ENCODE measurements around the gene GJD3. TPM values are rescaled to one million over a fixed set of nuclear protein-coding genes. Genes with fewer than 3 reads are reported as not detected.

Gene GJD3
- total and polyA plus RNA-seq, 4 donors, result 0.36 to 0.61 (median 0.40) TPM; not detected in 1

GRCh38 chr17:40319651-40320540 is 44.6 kb downstream of the GJD3 start:
- Histone ChIP-seq H3K4me1 (ENCODE audit: control insufficient read depth, insufficient read depth, low read length) (peaks cover 97% of the 10 kb centered on the region), H3K9me3 (ENCODE audit: control insufficient read depth, insufficient read depth, low read length) (no peaks in the 10 kb centered on the region), H3K4me3 (ENCODE audit: low read depth, low read length) (no peak overlapping the region), H3K27ac (ENCODE audit: low read depth, low read length) (no peak overlapping the region), H3K36me3 (ENCODE audit: control insufficient read depth, insufficient read depth, low read length) (peaks cover 14% of the 10 kb centered on the region), H3K27me3 (ENCODE audit: control insufficient read depth, insufficient read depth, low read length) (no peaks in the 10 kb centered on the region)
- WGBS (ENCODE audit: insufficient coverage), result 76% methylated on average over 6 of the region's 11 CpGs
- no peak for DNase-seq (ENCODE audit: low read depth in 4 of 6, low spot score in 6 of 6)

- peak in 1 of 6 donors; percentile 23 for DNase-seq (ENCODE audit: low read depth in 4 of 6, low spot score in 6 of 6)
- 14% methylated on average over 13 of the region's 13 CpGs for WGBS (ENCODE audit: insufficient coverage)
These were observed 45.6 kb downstream of the GJD3 start for GRCh38 chr17:40318830-40319391.

GRCh38 chr17:40317880-40318829 is 46.4 kb downstream of the GJD3 start:
- H3K27ac ChIP-seq (ENCODE audit: low read depth, low read length), result peak overlapping the region; percentile 93
- under 1% methylated on average over 53 of the region's 70 CpGs for WGBS (ENCODE audit: insufficient coverage)
- H3K4me1 ChIP-seq (ENCODE audit: control insufficient read depth, insufficient read depth, low read length), result peaks cover 97% of the 10 kb centered on the region
- peaks cover 14% of the 10 kb centered on the region for H3K36me3 ChIP-seq (ENCODE audit: control insufficient read depth, insufficient read depth, low read length)
- DNase-seq (ENCODE audit: low read depth in 4 of 6, low spot score in 6 of 6), result peak in 3 of 6 donors; percentile 88 to 98 (median 97)
- H3K9me3 ChIP-seq (ENCODE audit: control insufficient read depth, insufficient read depth, low read length), result no peaks in the 10 kb centered on the region
- H3K4me3 ChIP-seq (ENCODE audit: low read depth, low read length), result peak overlapping the region; percentile 93
- no peaks in the 10 kb centered on the region for H3K27me3 ChIP-seq (ENCODE audit: control insufficient read depth, insufficient read depth, low read length)

More at GRCh38 chr17:40318830-40319391, 45.6 kb downstream of the GJD3 start:
- Histone ChIP-seq H3K4me1 (ENCODE audit: control insufficient read depth, insufficient read depth, low read length) (peaks cover 97% of the 10 kb centered on the region), H3K36me3 (ENCODE audit: control insufficient read depth, insufficient read depth, low read length) (peaks cover 14% of the 10 kb centered on the region), H3K27me3 (ENCODE audit: control insufficient read depth, insufficient read depth, low read length) (no peaks in the 10 kb centered on the region), H3K27ac (ENCODE audit: low read depth, low read length) (peak overlapping the region; percentile 79), H3K9me3 (ENCODE audit: control insufficient read depth, insufficient read depth, low read length) (no peaks in the 10 kb centered on the region), H3K4me3 (ENCODE audit: low read depth, low read length) (peak overlapping the region; percentile 93)

GRCh38 chr17:40317345-40317873 is 47.1 kb downstream of the GJD3 start:
- Histone ChIP-seq H3K27ac (ENCODE audit: low read depth, low read length) (peak overlapping the region; percentile 93), H3K9me3 (ENCODE audit: control insufficient read depth, insufficient read depth, low read length) (no peaks in the 10 kb centered on the region), H3K36me3 (ENCODE audit: control insufficient read depth, insufficient read depth, low read length) (peaks cover 14% of the 10 kb centered on the region), H3K4me1 (ENCODE audit: control insufficient read depth, insufficient read depth, low read length) (peaks cover 97% of the 10 kb centered on the region), H3K4me3 (ENCODE audit: low read depth, low read length) (peak overlapping the region; percentile 93), H3K27me3 (ENCODE audit: control insufficient read depth, insufficient read depth, low read length) (no peaks in the 10 kb centered on the region)
- 2% methylated on average over 4 of the region's 6 CpGs for WGBS (ENCODE audit: insufficient coverage)
- DNase-seq (ENCODE audit: low read depth in 4 of 6, low spot score in 6 of 6), result peak in 2 of 6 donors; percentile 53 to 65

GRCh38 chr17:40316571-40317344 is 47.8 kb downstream of the GJD3 start:
- peaks cover 14% of the 10 kb centered on the region for H3K36me3 ChIP-seq (ENCODE audit: control insufficient read depth, insufficient read depth, low read length)
- peak overlapping the region; percentile 31 for H3K4me3 ChIP-seq (ENCODE audit: low read depth, low read length)
- no peaks in the 10 kb centered on the region for H3K9me3 ChIP-seq (ENCODE audit: control insufficient read depth, insufficient read depth, low read length)
- 14% methylated on average over 38 of the region's 38 CpGs for WGBS (ENCODE audit: insufficient coverage)
- DNase-seq (ENCODE audit: low read depth in 4 of 6, low spot score in 6 of 6), result peak in 2 of 6 donors; percentile 39 to 70
- peak overlapping the region; percentile 93 for H3K27ac ChIP-seq (ENCODE audit: low read depth, low read length)
- H3K4me1 ChIP-seq (ENCODE audit: control insufficient read depth, insufficient read depth, low read length), result peaks cover 97% of the 10 kb centered on the region
- H3K27me3 ChIP-seq (ENCODE audit: control insufficient read depth, insufficient read depth, low read length), result no peaks in the 10 kb centered on the region

- 51% methylated on average over 7 of the region's 9 CpGs for WGBS (ENCODE audit: insufficient coverage)
- no peak overlapping the region for H3K4me3 ChIP-seq (ENCODE audit: low read depth, low read length)
- H3K9me3 ChIP-seq (ENCODE audit: control insufficient read depth, insufficient read depth, low read length), result no peaks in the 10 kb centered on the region
- no peak for DNase-seq (ENCODE audit: low read depth in 4 of 6, low spot score in 6 of 6)
- peaks cover 8% of the 10 kb centered on the region for H3K36me3 ChIP-seq (ENCODE audit: control insufficient read depth, insufficient read depth, low read length)
- no peaks in the 10 kb centered on the region for H3K27me3 ChIP-seq (ENCODE audit: control insufficient read depth, insufficient read depth, low read length)
- peak overlapping the region; percentile 93 for H3K27ac ChIP-seq (ENCODE audit: low read depth, low read length)
- H3K4me1 ChIP-seq (ENCODE audit: control insufficient read depth, insufficient read depth, low read length), result peaks cover 97% of the 10 kb centered on the region
These were observed 48.6 kb downstream of the GJD3 start for GRCh38 chr17:40315678-40316570.

GRCh38 chr17:40315206-40315605 is 49.3 kb downstream of the GJD3 start:
- Histone ChIP-seq H3K9me3 (ENCODE audit: control insufficient read depth, insufficient read depth, low read length) (no peaks in the 10 kb centered on the region), H3K36me3 (ENCODE audit: control insufficient read depth, insufficient read depth, low read length) (peaks cover 7% of the 10 kb centered on the region), H3K4me3 (ENCODE audit: low read depth, low read length) (no peak overlapping the region), H3K27ac (ENCODE audit: low read depth, low read length) (no peak overlapping the region), H3K4me1 (ENCODE audit: control insufficient read depth, insufficient read depth, low read length) (peaks cover 97% of the 10 kb centered on the region), H3K27me3 (ENCODE audit: control insufficient read depth, insufficient read depth, low read length) (no peaks in the 10 kb centered on the region)
- WGBS (ENCODE audit: insufficient coverage), result 100% methylated on average over 1 of the region's 3 CpGs
- no peak for DNase-seq (ENCODE audit: low read depth in 4 of 6, low spot score in 6 of 6)

GRCh38 chr17:40314584-40314956 is 50.0 kb downstream of the GJD3 start:
- no peaks in the 10 kb centered on the region for H3K9me3 ChIP-seq (ENCODE audit: control insufficient read depth, insufficient read depth, low read length)
- peaks cover 97% of the 10 kb centered on the region for H3K4me1 ChIP-seq (ENCODE audit: control insufficient read depth, insufficient read depth, low read length)
- peaks cover 7% of the 10 kb centered on the region for H3K36me3 ChIP-seq (ENCODE audit: control insufficient read depth, insufficient read depth, low read length)
- H3K4me3 ChIP-seq (ENCODE audit: low read depth, low read length), result no peak overlapping the region
- no peak overlapping the region for H3K27ac ChIP-seq (ENCODE audit: low read depth, low read length)
- no peaks in the 10 kb centered on the region for H3K27me3 ChIP-seq (ENCODE audit: control insufficient read depth, insufficient read depth, low read length)
- peak in 1 of 6 donors; percentile 80 for DNase-seq (ENCODE audit: low read depth in 4 of 6, low spot score in 6 of 6)
- WGBS (ENCODE audit: insufficient coverage), result 36% methylated on average over 3 of the region's 3 CpGs
